ENCODE measurements around the gene METTL23. TPM values are rescaled to one million over a fixed set of nuclear protein-coding genes. Genes with fewer than 3 reads are reported as not detected.

Gene METTL23
- total and polyA plus RNA-seq, 2 of the 8 experiments (the other 6 are each of a cell fraction or from before 2014, with no cell fraction given) = 36.1 to 60.2 TPM

GRCh38 chr17:76727745-76728456 is 1.3 kb downstream of the METTL23 start:
- H2AK5ac ChIP-seq (ENCODE audit: low read depth, low read length) = no peak overlapping the region
- DNase-seq (ENCODE audit: low read depth in 1 of 2, low spot score in 2 of 2) (no peak), FAIRE-seq (no peak)
- no peak overlapping the region for H3K4ac ChIP-seq (replicated peaks; ENCODE audit: insufficient read length, low read depth, low read length)
- no peak overlapping the region for H4K8ac ChIP-seq (ENCODE audit: extremely low read depth, insufficient read depth, low read length)
- no peak overlapping the region for H2BK5ac ChIP-seq (ENCODE audit: low read depth, low read length)
- no peak overlapping the region for H2BK12ac ChIP-seq (ENCODE audit: low read depth, low read length)
- no peak overlapping the region for H3K27ac ChIP-seq (ENCODE audit: low read depth, low read length)
- WGBS, 2 experiments (ENCODE audit: extremely low coverage in 1 of 2, insufficient coverage in 1 of 2, insufficient read length in 1 of 2, insufficient replicate concordance in 2 of 2, low coverage in 1 of 2, low lambda C conversion rate in 2 of 2, missing lambda C conversion rate in 1 of 2) = 95% methylated on average over 17 of the region's 18 CpGs; no CpG with 5 or more reads in 1 of the 2 experiments
- no peak overlapping the region for H4K5ac ChIP-seq (ENCODE audit: insufficient read length, low read depth, low read length)
- H3K4me1 ChIP-seq (replicated peaks in 1 of 4; ENCODE audit: control insufficient read depth in 3 of 4, insufficient read depth in 4 of 4, low read length in 3 of 4) = peaks cover 0 to 9% (median 2%) of the 10 kb centered on the region in 4 experiments; a peak in 5 of 7 replicates
- peak overlapping the region; percentile 73 to 83 for H3K4me2 ChIP-seq (ENCODE audit: insufficient read depth in 1 of 2, low read depth in 2 of 2, low read length in 2 of 2)
- H2AFZ ChIP-seq (ENCODE audit: low read length) = no peak overlapping the region
- no peak overlapping the region for H3K23ac ChIP-seq (ENCODE audit: insufficient read length)
- CTCF ChIA-PET (ENCODE audit: partially characterized antibody) = interaction anchor here (0.6 to 1.4 kb wide), 9 partner anchors 7 to 745 kb away, joined by 3 to 8 read pairs (median 3); no protein-coding TSS in a partner anchor
- H3K14ac ChIP-seq (ENCODE audit: insufficient read length) = no peak overlapping the region
- peaks cover 2 to 25% (median 12%) of the 10 kb centered on the region in 4 experiments; a peak in 6 of 8 replicates for H3K36me3 ChIP-seq (ENCODE audit: control insufficient read depth in 2 of 4, insufficient read depth in 4 of 4, low read length in 3 of 4)
- H3K79me1 ChIP-seq (ENCODE audit: low read depth, low read length) = peaks cover 7% of the 10 kb centered on the region
- H3K27me3 ChIP-seq (replicated peaks in 1 of 4; ENCODE audit: control insufficient read depth in 3 of 4, extremely low read depth in 1 of 4, insufficient read depth in 3 of 4, low read length in 3 of 4) = no peaks in the 10 kb centered on the region; a peak in 2 of 7 replicates
- H2BK15ac ChIP-seq (ENCODE audit: low read length) = no peak overlapping the region
- peaks cover 0 to 13% of the 10 kb centered on the region in 2 experiments for H4K20me1 ChIP-seq (replicated peaks in 1 of 2; ENCODE audit: control insufficient read depth in 1 of 2, insufficient read depth in 2 of 2, low read length in 2 of 2)
- peaks cover 11% of the 10 kb centered on the region for H3K23me2 ChIP-seq (ENCODE audit: low read depth, low read length)
- no peak overlapping the region for H2BK120ac ChIP-seq (replicated peaks; ENCODE audit: low read depth, low read length)
- no peak overlapping the region for H3K18ac ChIP-seq (ENCODE audit: extremely low read depth, low read length)
- H3K56ac ChIP-seq (replicated peaks; ENCODE audit: insufficient read length, low read depth, low read length) = no peak overlapping the region
- peak overlapping the region in 1 of 4 experiments; percentile 50; a peak in 1 of 7 replicates for H3K9ac ChIP-seq (replicated peaks in 1 of 4; ENCODE audit: extremely low read depth in 1 of 4, low read depth in 3 of 4, low read length in 3 of 4)
- no peak overlapping the region for H4K91ac ChIP-seq (replicated peaks; ENCODE audit: insufficient read length, low read length)
- no peak overlapping the region for H2BK20ac ChIP-seq (ENCODE audit: low read length)
- H3K9me3 ChIP-seq (ENCODE audit: insufficient read depth in 2 of 2, low read depth in 1 of 2, low read length in 1 of 2) = no peaks in the 10 kb centered on the region
- H3K79me2 ChIP-seq (ENCODE audit: control insufficient read depth in 1 of 2, insufficient read depth in 2 of 2, low read length in 2 of 2) = peaks cover 0 to 38% of the 10 kb centered on the region in 2 experiments; a peak in 2 of 4 replicates
- peak overlapping the region; percentile 83 to 99 (median 84); a peak in 7 of 8 replicates for H3K4me3 ChIP-seq (ENCODE audit: extremely low read depth in 1 of 4, insufficient read depth in 2 of 4, low read depth in 3 of 4, low read length in 4 of 4)
- POLR2A ChIA-PET (ENCODE audit: partially characterized antibody) = interaction anchor here (0.8 to 8.4 kb wide), 13 partner anchors 8 to 195 kb away, joined by 3 to 181 read pairs (median 4); partner anchors contain the start of genes MFSD11 and SRSF2
